Measurements from ENCODE around the gene ALK. TPM values are rescaled to one million over a fixed set of nuclear protein-coding genes. Genes with fewer than 3 reads are reported as not detected.

The ALK gene
- total RNA-seq, 2 experiments from 2014 or later = not detected

GRCh38 chr2:29336341-29337241 lies 584.8 kb downstream of the ALK start:
- DNase-seq (no peak), ATAC-seq (no peak)
- no peaks in the 10 kb centered on the region for H3K9me3 Mint-ChIP-seq (ENCODE audit: low read depth)
- peaks cover 8% of the 10 kb centered on the region for H3K27me3 Mint-ChIP-seq
- no peaks in the 10 kb centered on the region for H3K36me3 Mint-ChIP-seq
- peaks cover 2% of the 10 kb centered on the region for H3K4me1 Mint-ChIP-seq
- H3K4me3 Mint-ChIP-seq = no peak overlapping the region
- H3K27ac Mint-ChIP-seq = no peak overlapping the region
- CTCF ChIA-PET = interaction anchor here (1.5 to 2.6 kb wide), 2 partner anchors 11 to 28 kb away, joined by 3 to 11 read pairs; no protein-coding TSS in a partner anchor

GRCh38 chr2:29335396-29335795 lies 586.0 kb downstream of the ALK start:
- Mint-ChIP-seq H3K9me3 (ENCODE audit: low read depth) (no peaks in the 10 kb centered on the region), H3K27me3 (peaks cover 6% of the 10 kb centered on the region), H3K27ac (no peak overlapping the region), H3K4me1 (peaks cover 2% of the 10 kb centered on the region), H3K36me3 (no peaks in the 10 kb centered on the region), H3K4me3 (no peak overlapping the region)
- no peak for ATAC-seq
- DNase-seq = no peak
- CTCF ChIA-PET = interaction anchor here (1.5 kb wide), 1 partner anchor 10 kb away, joined by 3 read pairs; no protein-coding TSS in a partner anchor

GRCh38 chr2:29334706-29335105 lies 586.7 kb downstream of the ALK start:
- Mint-ChIP-seq H3K36me3 (no peaks in the 10 kb centered on the region), H3K4me1 (peaks cover 2% of the 10 kb centered on the region), H3K9me3 (ENCODE audit: low read depth) (no peaks in the 10 kb centered on the region), H3K27ac (no peak overlapping the region), H3K27me3 (peaks cover 6% of the 10 kb centered on the region), H3K4me3 (no peak overlapping the region)
- DNase-seq = no peak
- CTCF ChIA-PET = no interaction called here
- ATAC-seq = no peak

DNA sequence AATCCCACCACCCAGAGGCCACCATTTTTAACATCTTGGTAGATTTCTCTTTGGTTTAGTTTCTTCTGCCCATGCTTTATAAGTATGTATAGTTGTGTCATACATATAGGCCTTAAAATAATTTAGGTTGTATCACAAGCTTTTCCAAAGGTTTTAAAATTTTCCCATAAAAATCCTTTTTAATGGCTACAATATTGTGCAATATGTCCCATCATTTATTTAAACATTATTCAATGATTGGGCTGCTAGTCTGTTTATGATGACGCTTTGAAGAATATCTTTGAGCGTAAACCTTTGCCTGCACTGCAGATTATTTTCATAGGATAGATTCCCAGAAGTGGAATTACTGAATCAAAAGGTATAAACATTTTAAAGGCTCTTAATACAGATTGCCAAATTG lies 588.8 kb downstream of the ALK start:
- DNase-seq (no peak), ATAC-seq (no peak)
- Mint-ChIP-seq H3K27ac (no peak overlapping the region), H3K9me3 (ENCODE audit: low read depth) (no peaks in the 10 kb centered on the region), H3K4me1 (peaks cover 2% of the 10 kb centered on the region), H3K4me3 (no peak overlapping the region), H3K27me3 (no peaks in the 10 kb centered on the region), H3K36me3 (no peaks in the 10 kb centered on the region)
- CTCF ChIA-PET = interaction anchor here (1.6 to 5.8 kb wide), 2 partner anchors 23 to 374 kb away, joined by 3 to 44 read pairs; no protein-coding TSS in a partner anchor

GRCh38 chr2:29329899-29330298 lies 591.5 kb downstream of the ALK start:
- Mint-ChIP-seq H3K27ac (no peak overlapping the region), H3K36me3 (no peaks in the 10 kb centered on the region), H3K4me1 (peaks cover 15% of the 10 kb centered on the region), H3K9me3 (ENCODE audit: low read depth) (no peaks in the 10 kb centered on the region), H3K27me3 (no peaks in the 10 kb centered on the region), H3K4me3 (no peak overlapping the region)
- ATAC-seq = no peak
- no peak for DNase-seq
- CTCF ChIA-PET = interaction anchor here (0.6 to 5.8 kb wide), 3 partner anchors 8 to 36 kb away, joined by 3 to 44 read pairs (median 3); no protein-coding TSS in a partner anchor

- Mint-ChIP-seq H3K36me3 (no peaks in the 10 kb centered on the region), H3K4me1 (peaks cover 40% of the 10 kb centered on the region), H3K9me3 (ENCODE audit: low read depth) (no peaks in the 10 kb centered on the region), H3K27me3 (peaks cover 2% of the 10 kb centered on the region), H3K4me3 (no peak overlapping the region), H3K27ac (no peak overlapping the region)
- DNase-seq = no peak
- CTCF ChIA-PET = no interaction called here
- ATAC-seq = no peak
Observed at GRCh38 chr2:29326926-29327325, 594.5 kb downstream of the ALK start.

DNA sequence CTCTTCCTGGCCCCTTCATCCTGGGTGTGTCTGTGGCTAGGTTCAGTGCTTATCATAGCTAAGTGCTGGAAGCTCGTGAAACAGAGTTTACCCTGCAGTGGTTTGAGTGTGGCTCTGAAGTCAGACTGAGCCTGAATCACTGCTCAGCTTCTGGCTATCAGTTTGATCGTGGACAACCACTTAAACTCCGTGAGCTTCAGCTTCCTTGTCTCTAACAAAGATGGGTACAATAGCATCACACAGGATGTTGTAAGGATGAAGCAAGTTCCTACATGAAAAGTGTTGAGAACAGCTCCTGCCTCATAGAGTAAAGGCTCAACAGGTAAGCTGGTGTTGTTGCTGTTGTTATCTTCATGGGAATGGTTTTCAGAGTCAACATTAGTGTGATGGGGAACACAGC lies 595.8 kb downstream of the ALK start:
- no peak overlapping the region for H3K4me3 Mint-ChIP-seq
- peak overlapping the region; percentile 82 for H3K27ac Mint-ChIP-seq
- no peaks in the 10 kb centered on the region for H3K36me3 Mint-ChIP-seq
- DNase-seq (peak; percentile 72), ATAC-seq (peak; percentile 76)
- H3K27me3 Mint-ChIP-seq = peaks cover 2% of the 10 kb centered on the region
- CTCF ChIA-PET = interaction anchor here (0.9 to 2.2 kb wide), 6 partner anchors 10 to 840 kb away, joined by 3 to 16 read pairs (median 4); no protein-coding TSS in a partner anchor
- H3K9me3 Mint-ChIP-seq (ENCODE audit: low read depth) = no peaks in the 10 kb centered on the region
- H3K4me1 Mint-ChIP-seq = peaks cover 50% of the 10 kb centered on the region

- no peaks in the 10 kb centered on the region for H3K36me3 Mint-ChIP-seq
- no peaks in the 10 kb centered on the region for H3K9me3 Mint-ChIP-seq (ENCODE audit: low read depth)
- CTCF ChIA-PET = interaction anchor here (1.0 to 1.5 kb wide), 3 partner anchors 9 to 15 kb away, joined by 3 to 14 read pairs (median 6); no protein-coding TSS in a partner anchor
- peaks cover 11% of the 10 kb centered on the region for H3K27me3 Mint-ChIP-seq
- ATAC-seq (no peak), DNase-seq (no peak)
- peaks cover 57% of the 10 kb centered on the region for H3K4me1 Mint-ChIP-seq
- no peak overlapping the region for H3K4me3 Mint-ChIP-seq
- no peak overlapping the region for H3K27ac Mint-ChIP-seq
Observed at GRCh38 chr2:29323961-29324360, 597.4 kb downstream of the ALK start.

DNA sequence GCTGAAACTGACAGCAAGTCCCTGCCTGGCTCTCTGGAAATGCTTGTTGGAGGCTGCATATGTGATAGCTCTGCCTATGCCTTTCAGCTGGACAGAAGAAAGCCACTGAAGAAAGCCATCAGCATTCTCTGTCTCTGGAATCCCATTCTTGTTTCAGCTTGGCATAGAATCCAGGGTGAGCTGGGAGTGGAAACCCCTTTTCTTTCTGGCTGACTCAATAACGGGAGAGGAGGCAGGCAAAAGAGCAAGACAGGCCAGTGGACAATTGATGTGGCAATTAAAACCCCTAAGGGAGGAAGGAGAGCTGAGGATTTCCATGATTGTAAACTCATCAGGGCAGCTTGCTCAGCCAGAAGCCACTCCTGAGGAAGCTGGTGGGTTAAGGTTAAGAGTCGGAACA lies 598.1 kb downstream of the ALK start:
- Mint-ChIP-seq H3K9me3 (ENCODE audit: low read depth) (no peaks in the 10 kb centered on the region), H3K36me3 (no peaks in the 10 kb centered on the region), H3K27me3 (peaks cover 13% of the 10 kb centered on the region), H3K4me3 (no peak overlapping the region), H3K27ac (peak overlapping the region; percentile 85), H3K4me1 (peaks cover 57% of the 10 kb centered on the region)
- no peak for ATAC-seq
- CTCF ChIA-PET = interaction anchor here (1.0 to 1.5 kb wide), 3 partner anchors 8 to 14 kb away, joined by 3 to 14 read pairs (median 6); no protein-coding TSS in a partner anchor
- no peak for DNase-seq

GRCh38 chr2:29322011-29322410 lies 599.4 kb downstream of the ALK start:
- CTCF ChIA-PET = interaction anchor here (1.1 kb wide), 1 partner anchor 13 kb away, joined by 7 read pairs; no protein-coding TSS in a partner anchor
- H3K27me3 Mint-ChIP-seq = peaks cover 22% of the 10 kb centered on the region
- H3K9me3 Mint-ChIP-seq (ENCODE audit: low read depth) = no peaks in the 10 kb centered on the region
- peak; percentile 76 for ATAC-seq
- H3K36me3 Mint-ChIP-seq = no peaks in the 10 kb centered on the region
- DNase-seq = peak; percentile 74
- peak overlapping the region; percentile 20 for H3K4me3 Mint-ChIP-seq
- peak overlapping the region; percentile 85 for H3K27ac Mint-ChIP-seq
- peaks cover 68% of the 10 kb centered on the region for H3K4me1 Mint-ChIP-seq

DNA sequence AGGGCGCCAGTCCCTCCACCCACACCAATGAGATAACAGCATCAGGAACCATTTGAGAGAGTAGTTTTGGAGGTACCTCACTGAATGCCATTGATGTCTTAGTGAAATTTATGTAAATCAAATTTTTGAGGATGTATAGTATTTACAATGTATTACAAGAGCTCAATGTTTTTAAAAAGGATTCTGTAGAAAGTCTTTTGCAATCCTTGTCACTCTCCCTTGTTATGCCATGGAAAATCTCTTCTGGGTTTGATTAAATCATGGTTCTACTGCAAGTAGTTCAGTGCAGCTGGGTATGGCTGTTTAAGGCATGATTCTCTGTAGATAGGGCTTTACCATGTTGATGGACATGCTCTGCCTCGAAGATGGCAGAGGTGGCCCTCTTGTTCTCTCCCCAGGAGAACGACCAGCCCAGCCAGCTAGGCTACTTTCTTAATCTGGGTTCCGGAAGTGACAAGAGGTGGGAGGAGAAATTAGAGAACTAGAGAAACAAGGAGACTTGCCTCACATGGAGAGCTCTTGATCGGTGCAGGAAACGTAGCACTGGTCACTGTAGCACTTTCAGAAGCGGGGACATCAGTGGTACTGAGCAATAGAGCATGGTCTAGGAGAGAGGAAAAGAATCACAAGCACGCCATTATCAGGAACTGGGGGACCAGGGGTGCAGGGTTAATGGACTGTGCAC lies 603.4 kb downstream of the ALK start:
- Mint-ChIP-seq H3K9me3 (ENCODE audit: low read depth) (no peaks in the 10 kb centered on the region), H3K27ac (no peak overlapping the region), H3K4me1 (peaks cover 73% of the 10 kb centered on the region), H3K4me3 (no peak overlapping the region), H3K27me3 (peaks cover 25% of the 10 kb centered on the region), H3K36me3 (no peaks in the 10 kb centered on the region)
- ATAC-seq (no peak), DNase-seq (no peak)
- CTCF ChIA-PET = interaction anchor here (0.6 to 5.4 kb wide), 2 partner anchors 9 to 1396 kb away, joined by 3 to 25 read pairs; no protein-coding TSS in a partner anchor

DNA sequence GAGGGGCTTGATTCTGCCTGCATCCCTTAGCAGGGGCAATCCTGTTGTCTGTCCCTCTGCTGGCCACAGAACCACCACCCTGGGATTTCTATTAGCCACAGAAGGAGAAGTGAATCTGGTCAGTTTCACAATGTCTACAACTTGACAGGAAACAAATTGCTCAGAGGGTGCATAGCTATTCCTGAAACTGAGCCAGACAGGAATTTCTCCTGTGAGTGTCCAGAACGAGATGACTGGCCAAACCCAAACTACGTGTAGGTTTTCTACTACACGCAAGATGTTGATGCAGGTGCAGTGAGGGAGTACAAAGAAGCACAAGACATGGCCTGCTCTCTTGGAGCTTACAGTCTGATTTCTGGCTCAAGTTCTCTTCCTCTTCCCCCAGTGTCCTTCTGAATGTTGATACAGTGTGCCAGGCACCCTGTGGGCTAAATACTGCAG lies 604.3 kb downstream of the ALK start:
- no peak for DNase-seq
- ATAC-seq = no peak
- Mint-ChIP-seq H3K4me3 (no peak overlapping the region), H3K27ac (no peak overlapping the region), H3K27me3 (peaks cover 28% of the 10 kb centered on the region), H3K9me3 (ENCODE audit: low read depth) (no peaks in the 10 kb centered on the region), H3K4me1 (peaks cover 67% of the 10 kb centered on the region), H3K36me3 (no peaks in the 10 kb centered on the region)
- CTCF ChIA-PET = interaction anchor here (5.4 kb wide), 1 partner anchor 9 kb away, joined by 25 read pairs; no protein-coding TSS in a partner anchor

All from activated CD8-positive, alpha-beta memory T cell treated with anti-CD3 and anti-CD28 coated beads, Interleukin-2, amount 10 ng/mL, durations not matched to agents 7 days and 5 days (primary cell).